Measurements from ENCODE around the gene NOL11.
A peak's percentile ranks its signal among the peaks of the same experiment; 100 is the strongest.
"Not testable (repeated sequence)": the region's sequence is repeated elsewhere in the genome, so short reads cannot be mapped to it uniquely, and the experiment has no call there.

The NOL11 gene

GRCh38 chr17:67717624-67718324, at the start of gene NOL11:
Gene NOL11, plus strand, starts transcription at chr17:67717936. Its CDS starts 12 bp downstream, at chr17:67717948.
- DNase-seq = peak; percentile 99

GRCh38 chr17:67671493-67671892, 46.2 kb upstream of the NOL11 start:
- DNase-seq = no peak

GRCh38 chr17:67672592-67673335, 45.0 kb upstream of the NOL11 start:
- DNase-seq = no peak

GRCh38 chr17:67675481-67675880, 42.3 kb upstream of the NOL11 start:
- no peak for DNase-seq

- DNase-seq = no peak
Measured at GRCh38 chr17:67676305-67676704, 41.4 kb upstream of the NOL11 start.

GRCh38 chr17:67678414-67678813, 39.3 kb upstream of the NOL11 start:
- DNase-seq = no peak

- no peak for DNase-seq
Measured at GRCh38 chr17:67679225-67679624, 38.5 kb upstream of the NOL11 start.

GRCh38 chr17:67679721-67680120, 38.0 kb upstream of the NOL11 start:
- no peak for DNase-seq

- no peak for DNase-seq
Measured at GRCh38 chr17:67680445-67681224, 37.1 kb upstream of the NOL11 start.

- no peak for DNase-seq
Measured at GRCh38 chr17:67682196-67682595, 35.5 kb upstream of the NOL11 start.

GRCh38 chr17:67685351-67685750, 32.4 kb upstream of the NOL11 start:
- no peak for DNase-seq

- no peak for DNase-seq
Measured at GRCh38 chr17:67686241-67686640, 31.5 kb upstream of the NOL11 start.

GRCh38 chr17:67687511-67687910, 30.2 kb upstream of the NOL11 start:
- DNase-seq = no peak

- DNase-seq = peak in 1 of 4 experiments; percentile 6
Measured at GRCh38 chr17:67689534-67690177, 28.1 kb upstream of the NOL11 start.

GRCh38 chr17:67693811-67694210, 23.9 kb upstream of the NOL11 start:
- DNase-seq = no peak

- no peak for DNase-seq
Measured at GRCh38 chr17:67696347-67696746, 21.4 kb upstream of the NOL11 start.

GRCh38 chr17:67696853-67697498, 20.8 kb upstream of the NOL11 start:
- no peak for DNase-seq

GRCh38 chr17:67700037-67700724, 17.6 kb upstream of the NOL11 start:
- no peak for DNase-seq

- no peak for DNase-seq
Measured at GRCh38 chr17:67700725-67701119, 17.0 kb upstream of the NOL11 start.

- DNase-seq = not testable (repeated sequence)
Measured at GRCh38 chr17:67702861-67703260, 14.9 kb upstream of the NOL11 start.

GRCh38 chr17:67707442-67707841, 10.3 kb upstream of the NOL11 start:
- no peak for DNase-seq

- DNase-seq = no peak
Measured at GRCh38 chr17:67708378-67708777, 9.4 kb upstream of the NOL11 start.
